ENCODE data around the gene ADORA3. TPM values are rescaled to one million over a fixed set of nuclear protein-coding genes. Genes with fewer than 3 reads are reported as not detected.

ADORA3 gene
- total and polyA plus RNA-seq, 2 of the 4 experiments (the other 2 are of a cell fraction) = not detected

DNA sequence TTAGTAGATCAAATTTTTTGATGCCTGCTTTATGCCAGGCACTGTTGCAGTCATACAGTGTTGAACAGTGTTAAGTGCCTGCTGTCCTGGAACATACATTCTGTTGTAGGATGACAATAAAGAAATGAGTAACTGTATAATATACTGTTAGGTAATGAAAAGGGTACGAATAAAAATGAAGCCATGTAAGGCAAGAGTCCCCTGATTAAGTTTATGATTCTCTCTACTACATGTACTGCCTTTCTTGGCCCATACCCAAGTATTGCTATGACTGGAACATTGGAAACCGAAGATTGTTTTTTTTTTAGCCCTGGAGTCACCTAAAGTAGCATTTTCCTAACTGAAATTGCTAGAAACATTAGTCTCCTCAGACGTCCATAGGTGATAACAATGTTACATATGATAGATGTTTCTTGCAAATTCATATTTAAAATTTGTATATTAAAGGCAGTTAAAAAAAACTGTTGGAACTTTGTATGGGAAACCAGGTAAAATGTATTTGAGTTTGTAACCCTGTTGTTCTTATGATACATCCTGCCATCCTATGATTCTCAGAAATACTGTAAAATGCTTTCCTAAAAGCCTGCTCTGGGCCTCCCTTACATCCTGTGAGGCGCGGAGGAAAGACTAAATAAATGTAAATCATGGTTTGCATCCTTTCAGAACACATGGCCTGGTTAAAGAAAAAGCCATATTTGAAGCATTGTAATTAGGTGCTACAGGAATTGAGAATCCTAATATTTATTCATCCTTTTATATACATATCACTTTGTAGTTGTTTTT lies 48.4 kb downstream of the ADORA3 start:
- Histone ChIP-seq H3K9me1 (ENCODE audit: insufficient read depth, low read length) (no peaks in the 10 kb centered on the region), H4K20me1 (ENCODE audit: insufficient read depth, low read length) (0 out of 2 replicates have a peak, but pooled peaks cover 6% of the 10 kb centered on the region), H2BK20ac (ENCODE audit: low read depth, low read length) (no peak overlapping the region), H2BK15ac (ENCODE audit: low read depth, low read length) (no peak overlapping the region), H3K18ac (ENCODE audit: low read depth, low read length) (no peak overlapping the region), H3K9ac (ENCODE audit: low read depth, low read length) (no peak overlapping the region), H2BK120ac (ENCODE audit: low read depth, low read length) (no peak overlapping the region), H4K8ac (ENCODE audit: low read depth in 2 of 2, low read length in 2 of 2) (no peak overlapping the region), H3K56ac (ENCODE audit: extremely low read depth, insufficient read depth, low read length) (no peak overlapping the region), H3K27me3 (ENCODE audit: control insufficient read depth, insufficient read depth, low read length) (no peaks in the 10 kb centered on the region), H3K9me3 (ENCODE audit: control insufficient read depth, insufficient read depth, low read length) (no peaks in the 10 kb centered on the region), H4K91ac (ENCODE audit: insufficient read depth, low read depth, low read length) (no peak overlapping the region), H3K4me3 (ENCODE audit: insufficient read depth, low read depth, low read length) (no peak overlapping the region), H2BK5ac (ENCODE audit: low read depth, low read length, poor library complexity, severe bottlenecking) (no peak overlapping the region), H3K4ac (ENCODE audit: low read depth, low read length) (no peak overlapping the region), H3K36me3 (ENCODE audit: control insufficient read depth, insufficient read depth, low read length) (peaks cover 25% of the 10 kb centered on the region), H3K4me1 (ENCODE audit: control insufficient read depth, insufficient read depth, low read length) (peaks cover 5% of the 10 kb centered on the region), H2AFZ (replicated peaks; ENCODE audit: low read length, poor library complexity) (no peak overlapping the region), H3K79me1 (ENCODE audit: low read depth in 1 of 2, low read length in 2 of 2) (peaks cover 32 to 48% of the 10 kb centered on the region in 2 experiments), H3K4me2 (ENCODE audit: low read depth, low read length) (no peak overlapping the region), H3K14ac (replicated peaks; ENCODE audit: low read depth, low read length) (no peak overlapping the region), H2AK5ac (ENCODE audit: low read depth, low read length) (no peak overlapping the region), H4K5ac (ENCODE audit: low read depth, low read length) (no peak overlapping the region), H3K27ac (ENCODE audit: insufficient read depth, low read length) (no peak overlapping the region), H3K23ac (ENCODE audit: low read depth, low read length) (no peak overlapping the region), H2AK9ac (replicated peaks; ENCODE audit: low read depth, low read length, poor library complexity) (no peak overlapping the region)
- TF ChIP-seq BHLHE40 (IDR thresholded peaks at IDR 0.05; ENCODE audit: low read depth, low read length) (no peak), MXI1 (IDR thresholded peaks at IDR 0.05; ENCODE audit: borderline replicate concordance, low read depth, low read length) (no peak), CHD1 (IDR thresholded peaks at IDR 0.05; ENCODE audit: low read depth, low read length) (no peak)
- no peak for ATAC-seq (ENCODE audit: low read depth)
- BruUV-seq (replicated peaks) = no TSS peak
- dilution Hi-C loops (cut with HindIII; ENCODE audit: low sequenced_read_pairs, unreplicated experiment) = loop anchor here (25.0 kb wide), 1 partner anchor 307 kb away; the partner anchor contains the start of gene DDX20
- in situ Hi-C loops (cut with MboI; ENCODE audit: low sequenced_read_pairs) = no loop called here
- peak; percentile 21 for DNase-seq
- ChIA-PET CTCF (no interaction called here), POLR2A (ENCODE audit: unreplicated experiment) (no interaction called here)
- intact Hi-C loops (cut with micrococcal nuclease) = no loop called here
- WGBS, 2 experiments (ENCODE audit: extremely low coverage in 2 of 2, insufficient read length in 1 of 2) = no CpG with 5 or more reads among the region's 5 CpGs
